Loucy (cell line): ENCODE data around the gene COL23A1.

Experiments
- EZH2phosphoT487 ChIP-seq: fragments of 200-600 bp; IDR thresholded peaks from 2 replicates; pipeline ENCODE4 v1.6.1; 2018; ENCODE audit warnings: antibody characterized with exemption, mild to moderate bottlenecking, moderate library complexity, borderline replicate concordance
- TF ChIP-seq, protein P1 (sequence below): fragments of 200-600 bp; sonication (generic); conservative IDR thresholded peaks from 2 replicates; pipeline ENCODE4 v1.5.1; 2014; ENCODE audit warnings: mild to moderate bottlenecking, antibody characterized with exemption, low read length

DNA sequence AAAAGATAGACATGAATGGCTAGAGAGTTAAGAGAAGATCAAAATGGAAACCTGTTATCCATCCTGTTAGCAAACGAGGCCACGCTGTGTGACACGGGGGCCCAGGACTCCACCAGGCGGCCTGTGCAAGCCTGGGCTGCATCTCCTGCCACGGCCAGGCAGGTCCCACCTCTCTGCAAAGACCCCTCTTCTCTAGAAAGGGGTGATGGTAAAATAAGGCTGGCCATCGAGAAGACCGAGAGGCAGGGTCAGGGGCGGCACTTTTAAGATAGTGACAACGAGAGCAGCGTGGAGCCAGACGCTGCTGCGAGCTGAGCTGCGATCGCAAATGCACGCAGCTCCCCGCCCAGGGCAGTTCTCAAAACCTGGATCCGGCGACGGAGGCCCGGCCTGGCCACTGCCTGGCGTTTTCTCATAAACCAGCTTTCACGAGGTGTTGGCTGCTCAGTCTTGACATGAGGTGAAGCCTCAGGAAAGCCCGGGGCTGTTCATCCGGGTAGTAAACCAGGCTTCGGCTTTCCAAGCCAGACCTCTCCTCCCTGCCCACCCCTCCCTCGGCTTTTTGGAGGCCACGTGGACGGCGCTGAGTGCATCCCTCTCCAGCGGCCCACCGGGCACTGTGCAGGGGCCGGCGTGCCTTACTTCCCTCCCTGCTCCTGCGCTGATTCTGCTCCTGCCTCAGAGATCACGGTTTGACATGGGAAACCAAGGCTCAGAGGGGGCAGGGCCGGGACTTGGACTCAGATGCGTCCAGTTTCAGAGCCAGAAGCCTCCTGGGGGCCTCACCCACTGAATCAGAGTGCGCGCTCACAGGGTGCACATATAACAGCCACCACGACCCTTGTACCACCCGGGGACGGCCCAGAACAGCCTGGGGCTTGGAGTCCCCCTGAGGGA lies 206.0 kb downstream of the COL23A1 start:
- TF ChIP-seq, protein P1, sequence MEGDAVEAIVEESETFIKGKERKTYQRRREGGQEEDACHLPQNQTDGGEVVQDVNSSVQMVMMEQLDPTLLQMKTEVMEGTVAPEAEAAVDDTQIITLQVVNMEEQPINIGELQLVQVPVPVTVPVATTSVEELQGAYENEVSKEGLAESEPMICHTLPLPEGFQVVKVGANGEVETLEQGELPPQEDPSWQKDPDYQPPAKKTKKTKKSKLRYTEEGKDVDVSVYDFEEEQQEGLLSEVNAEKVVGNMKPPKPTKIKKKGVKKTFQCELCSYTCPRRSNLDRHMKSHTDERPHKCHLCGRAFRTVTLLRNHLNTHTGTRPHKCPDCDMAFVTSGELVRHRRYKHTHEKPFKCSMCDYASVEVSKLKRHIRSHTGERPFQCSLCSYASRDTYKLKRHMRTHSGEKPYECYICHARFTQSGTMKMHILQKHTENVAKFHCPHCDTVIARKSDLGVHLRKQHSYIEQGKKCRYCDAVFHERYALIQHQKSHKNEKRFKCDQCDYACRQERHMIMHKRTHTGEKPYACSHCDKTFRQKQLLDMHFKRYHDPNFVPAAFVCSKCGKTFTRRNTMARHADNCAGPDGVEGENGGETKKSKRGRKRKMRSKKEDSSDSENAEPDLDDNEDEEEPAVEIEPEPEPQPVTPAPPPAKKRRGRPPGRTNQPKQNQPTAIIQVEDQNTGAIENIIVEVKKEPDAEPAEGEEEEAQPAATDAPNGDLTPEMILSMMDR: no peak
- TF ChIP-seq EZH2phosphoT487: no peak
